Loucy (cell line): ENCODE data around the gene HLA-DRB1.

Source experiments
- EZH2phosphoT487 ChIP-seq: fragments of 200-600 bp; IDR thresholded peaks from 2 replicates; pipeline ENCODE4 v1.6.1; 2018; ENCODE audit warnings: antibody characterized with exemption, mild to moderate bottlenecking, moderate library complexity, borderline replicate concordance
- TF ChIP-seq, protein P1 (sequence below): fragments of 200-600 bp; sonication (generic); conservative IDR thresholded peaks from 2 replicates; pipeline ENCODE4 v1.5.1; 2014; ENCODE audit warnings: mild to moderate bottlenecking, antibody characterized with exemption, low read length

DNA sequence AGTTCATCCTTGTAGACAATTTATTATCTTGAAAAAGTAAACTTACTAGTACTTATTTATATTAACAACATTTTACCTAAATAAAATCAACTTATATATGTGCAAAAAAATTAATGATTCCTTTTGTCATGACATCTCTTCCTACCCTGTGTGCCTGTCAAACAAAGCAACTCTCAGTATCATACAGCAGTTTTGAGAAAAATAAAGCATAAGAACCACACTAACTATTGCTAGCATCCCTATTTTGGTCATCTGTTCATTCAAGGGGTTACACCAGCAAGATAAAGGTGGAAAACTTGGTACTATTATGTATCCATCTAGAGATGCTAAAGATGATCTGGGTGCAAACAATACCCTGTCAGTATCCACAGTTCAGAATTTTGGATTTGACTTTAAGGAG, 7.4 kb upstream of the HLA-DRB1 start:
- TF ChIP-seq, protein P1, sequence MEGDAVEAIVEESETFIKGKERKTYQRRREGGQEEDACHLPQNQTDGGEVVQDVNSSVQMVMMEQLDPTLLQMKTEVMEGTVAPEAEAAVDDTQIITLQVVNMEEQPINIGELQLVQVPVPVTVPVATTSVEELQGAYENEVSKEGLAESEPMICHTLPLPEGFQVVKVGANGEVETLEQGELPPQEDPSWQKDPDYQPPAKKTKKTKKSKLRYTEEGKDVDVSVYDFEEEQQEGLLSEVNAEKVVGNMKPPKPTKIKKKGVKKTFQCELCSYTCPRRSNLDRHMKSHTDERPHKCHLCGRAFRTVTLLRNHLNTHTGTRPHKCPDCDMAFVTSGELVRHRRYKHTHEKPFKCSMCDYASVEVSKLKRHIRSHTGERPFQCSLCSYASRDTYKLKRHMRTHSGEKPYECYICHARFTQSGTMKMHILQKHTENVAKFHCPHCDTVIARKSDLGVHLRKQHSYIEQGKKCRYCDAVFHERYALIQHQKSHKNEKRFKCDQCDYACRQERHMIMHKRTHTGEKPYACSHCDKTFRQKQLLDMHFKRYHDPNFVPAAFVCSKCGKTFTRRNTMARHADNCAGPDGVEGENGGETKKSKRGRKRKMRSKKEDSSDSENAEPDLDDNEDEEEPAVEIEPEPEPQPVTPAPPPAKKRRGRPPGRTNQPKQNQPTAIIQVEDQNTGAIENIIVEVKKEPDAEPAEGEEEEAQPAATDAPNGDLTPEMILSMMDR = no peak
- no peak for TF ChIP-seq EZH2phosphoT487
